ENCODE results near the gene GBE1. TPM values are rescaled to one million over a fixed set of nuclear protein-coding genes. Genes with fewer than 3 reads are reported as not detected.
"Not testable (repeated sequence)": the region's sequence is repeated elsewhere in the genome, so short reads cannot be mapped to it uniquely, and the experiment has no call there.

GBE1 gene
- total and polyA plus RNA-seq, 2 donors: 32.6 to 35.5 TPM

- no peaks in the 10 kb centered on the region for H3K36me3 ChIP-seq (ENCODE audit: insufficient read depth)
- no peak for DNase-seq (ENCODE audit: extremely low spot score)
- H3K4me1 ChIP-seq (ENCODE audit: insufficient read depth): no peaks in the 10 kb centered on the region
- no peak overlapping the region for H3K4me3 ChIP-seq (ENCODE audit: low read depth, low read length)
- H3K27ac ChIP-seq (ENCODE audit: low read depth): no peak overlapping the region
- 90% methylated on average over 4 of the region's 4 CpGs for WGBS
Observed at GRCh38 chr3:81497572-81498251, 263.7 kb downstream of the GBE1 start.

GRCh38 chr3:81496407-81497104, 264.9 kb downstream of the GBE1 start:
- H3K36me3 ChIP-seq (ENCODE audit: insufficient read depth): no peaks in the 10 kb centered on the region
- 49% methylated on average over 6 of the region's 6 CpGs for WGBS
- H3K27ac ChIP-seq (ENCODE audit: low read depth): no peak overlapping the region
- DNase-seq (ENCODE audit: extremely low spot score): no peak
- no peaks in the 10 kb centered on the region for H3K4me1 ChIP-seq (ENCODE audit: insufficient read depth)
- no peak overlapping the region for H3K4me3 ChIP-seq (ENCODE audit: low read depth, low read length)

DNA sequence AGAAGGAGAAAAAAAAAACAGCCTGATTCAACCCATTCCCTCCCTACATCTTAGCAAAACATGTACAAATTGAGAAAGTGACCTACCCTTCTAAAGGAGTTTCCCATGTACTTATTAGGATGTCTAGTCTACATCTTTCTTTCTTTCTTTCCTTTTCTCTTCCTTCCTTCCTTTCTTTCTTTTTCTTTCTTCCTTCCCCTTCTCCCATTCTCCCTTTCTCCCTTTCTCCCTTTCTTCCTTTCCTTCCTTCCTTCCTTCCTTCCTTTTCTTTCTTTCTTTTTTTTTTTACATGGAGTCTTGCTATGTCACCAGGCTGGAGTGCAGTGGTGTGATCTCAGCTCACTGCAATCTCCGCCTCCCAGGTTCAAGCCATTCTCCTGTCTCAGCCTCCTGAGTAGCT, 269.0 kb downstream of the GBE1 start:
- not testable (repeated sequence) for H3K36me3 ChIP-seq (ENCODE audit: insufficient read depth); H3K4me3 ChIP-seq (ENCODE audit: low read depth, low read length); H3K27ac ChIP-seq (ENCODE audit: low read depth); H3K4me1 ChIP-seq (ENCODE audit: insufficient read depth); DNase-seq (ENCODE audit: extremely low spot score)
- 98% methylated on average over 1 of the region's 1 CpG for WGBS

- Histone ChIP-seq H3K27ac (ENCODE audit: low read depth) (no peak overlapping the region), H3K36me3 (ENCODE audit: insufficient read depth) (no peaks in the 10 kb centered on the region), H3K4me1 (ENCODE audit: insufficient read depth) (no peaks in the 10 kb centered on the region), H3K4me3 (ENCODE audit: low read depth, low read length) (no peak overlapping the region)
- DNase-seq (ENCODE audit: extremely low spot score): no peak
- WGBS: 28% methylated on average over 4 of the region's 4 CpGs
Observed at GRCh38 chr3:81492040-81492439, 269.4 kb downstream of the GBE1 start.

- WGBS: 29% methylated on average over 7 of the region's 7 CpGs
- Histone ChIP-seq H3K36me3 (ENCODE audit: insufficient read depth) (no peaks in the 10 kb centered on the region), H3K27ac (ENCODE audit: low read depth) (no peak overlapping the region), H3K4me3 (ENCODE audit: low read depth, low read length) (no peak overlapping the region), H3K4me1 (ENCODE audit: insufficient read depth) (no peaks in the 10 kb centered on the region)
- peak; percentile 23 for DNase-seq (ENCODE audit: extremely low spot score)
Observed at GRCh38 chr3:81490541-81491288, 270.7 kb downstream of the GBE1 start.

DNA sequence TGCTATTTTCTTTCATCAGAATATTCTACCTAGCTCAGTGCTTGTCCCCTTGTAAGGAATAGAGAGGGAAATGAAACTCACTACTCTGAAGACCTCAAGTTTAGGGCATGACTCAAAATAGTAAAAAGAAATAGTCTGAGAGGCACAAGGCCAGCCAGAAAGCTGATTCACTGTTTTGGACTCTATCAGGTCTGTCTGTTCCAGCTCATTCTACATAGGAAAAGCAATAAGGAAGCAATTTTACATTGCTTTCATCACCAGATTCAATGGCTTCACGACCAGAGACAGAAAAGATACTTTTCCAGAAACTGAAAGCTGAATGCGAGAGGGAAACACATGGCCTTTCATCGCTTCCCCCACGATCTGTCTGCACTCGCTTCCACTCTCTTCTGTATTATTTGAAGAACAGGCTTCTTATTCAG, 276.0 kb downstream of the GBE1 start:
- H3K4me1 ChIP-seq (ENCODE audit: insufficient read depth): no peaks in the 10 kb centered on the region
- no peak overlapping the region for H3K27ac ChIP-seq (ENCODE audit: low read depth)
- H3K36me3 ChIP-seq (ENCODE audit: insufficient read depth): no peaks in the 10 kb centered on the region
- no peak overlapping the region for H3K4me3 ChIP-seq (ENCODE audit: low read depth, low read length)
- DNase-seq (ENCODE audit: extremely low spot score): no peak
- 35% methylated on average over 5 of the region's 5 CpGs for WGBS

GRCh38 chr3:81484520-81484919, 276.9 kb downstream of the GBE1 start:
- no peak for DNase-seq (ENCODE audit: extremely low spot score)
- H3K36me3 ChIP-seq (ENCODE audit: insufficient read depth): no peaks in the 10 kb centered on the region
- H3K4me1 ChIP-seq (ENCODE audit: insufficient read depth): no peaks in the 10 kb centered on the region
- no peak overlapping the region for H3K4me3 ChIP-seq (ENCODE audit: low read depth, low read length)
- H3K27ac ChIP-seq (ENCODE audit: low read depth): no peak overlapping the region
- WGBS: 53% methylated on average over 5 of the region's 5 CpGs

GRCh38 chr3:81483046-81483445, 278.4 kb downstream of the GBE1 start:
- no peaks in the 10 kb centered on the region for H3K36me3 ChIP-seq (ENCODE audit: insufficient read depth)
- H3K4me3 ChIP-seq (ENCODE audit: low read depth, low read length): no peak overlapping the region
- no peaks in the 10 kb centered on the region for H3K4me1 ChIP-seq (ENCODE audit: insufficient read depth)
- no peak for DNase-seq (ENCODE audit: extremely low spot score)
- 83% methylated on average over 3 of the region's 3 CpGs for WGBS
- H3K27ac ChIP-seq (ENCODE audit: low read depth): no peak overlapping the region

DNA sequence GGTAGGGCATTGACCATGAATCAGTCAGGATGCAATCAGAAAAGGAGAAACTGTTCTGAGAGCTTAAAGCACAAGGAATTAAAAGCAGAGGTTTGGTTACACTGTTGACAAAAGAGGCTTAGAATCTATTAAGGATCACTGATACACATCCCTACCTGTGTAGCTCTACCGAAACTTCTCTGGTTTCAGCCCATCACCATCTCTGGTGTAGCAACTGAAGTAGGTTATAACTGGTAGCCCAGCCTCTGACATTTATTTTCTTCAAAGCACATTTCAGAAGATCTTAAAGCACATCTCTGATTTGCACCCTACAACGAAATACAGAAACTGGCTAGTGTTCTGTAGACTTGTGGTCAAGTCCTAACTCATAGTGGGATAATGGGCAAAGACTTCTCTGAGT, 283.7 kb downstream of the GBE1 start:
- Histone ChIP-seq H3K36me3 (ENCODE audit: insufficient read depth) (no peaks in the 10 kb centered on the region), H3K4me1 (ENCODE audit: insufficient read depth) (no peaks in the 10 kb centered on the region), H3K27ac (ENCODE audit: low read depth) (no peak overlapping the region), H3K4me3 (ENCODE audit: low read depth, low read length) (no peak overlapping the region)
- 94% methylated on average over 2 of the region's 2 CpGs for WGBS
- DNase-seq (ENCODE audit: extremely low spot score): no peak

- Histone ChIP-seq H3K27ac (ENCODE audit: low read depth) (no peak overlapping the region), H3K4me1 (ENCODE audit: insufficient read depth) (no peaks in the 10 kb centered on the region), H3K4me3 (ENCODE audit: low read depth, low read length) (no peak overlapping the region), H3K36me3 (ENCODE audit: insufficient read depth) (no peaks in the 10 kb centered on the region)
- WGBS: 36% methylated on average over 4 of the region's 4 CpGs
- no peak for DNase-seq (ENCODE audit: extremely low spot score)
Observed at GRCh38 chr3:81476692-81477091, 284.8 kb downstream of the GBE1 start.

- Histone ChIP-seq H3K4me3 (ENCODE audit: low read depth, low read length) (no peak overlapping the region), H3K4me1 (ENCODE audit: insufficient read depth) (no peaks in the 10 kb centered on the region), H3K36me3 (ENCODE audit: insufficient read depth) (no peaks in the 10 kb centered on the region), H3K27ac (ENCODE audit: low read depth) (no peak overlapping the region)
- 67% methylated on average over 6 of the region's 6 CpGs for WGBS
- DNase-seq (ENCODE audit: extremely low spot score): no peak
Observed at GRCh38 chr3:81472600-81473362, 288.7 kb downstream of the GBE1 start.

DNA sequence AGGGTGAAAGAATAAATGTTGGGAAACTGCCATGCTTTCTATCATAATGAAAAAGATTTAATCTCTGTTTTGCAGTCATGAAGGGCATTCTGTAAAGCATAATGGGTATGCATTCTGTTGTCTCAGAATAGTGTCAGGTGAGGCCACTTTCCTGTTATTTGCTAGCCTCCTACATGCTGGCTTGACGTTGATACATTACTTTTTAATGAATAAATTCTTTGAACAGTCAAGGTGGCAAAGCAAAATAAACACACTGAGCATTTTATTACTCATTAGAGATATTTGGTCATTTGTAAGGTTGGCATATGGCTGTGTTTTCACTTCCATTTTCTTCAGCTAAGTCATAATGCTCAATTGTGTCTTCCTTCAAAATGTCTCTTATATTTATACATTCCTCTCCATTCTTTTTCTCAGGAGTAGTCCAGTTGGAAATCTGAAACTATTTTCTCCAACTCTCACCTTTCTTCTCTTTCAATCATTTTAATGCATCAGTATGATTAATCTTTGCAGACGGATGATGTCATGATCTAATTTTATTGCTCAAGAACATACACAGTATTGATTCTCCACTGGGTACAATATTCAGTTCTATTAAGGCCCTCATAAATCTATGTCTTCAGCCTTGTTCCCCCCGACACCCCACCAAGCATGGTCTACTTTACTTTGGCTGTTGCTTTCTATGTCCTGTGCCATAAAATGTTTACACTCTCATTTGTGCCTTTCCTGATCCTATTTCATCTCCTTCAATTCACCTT, 290.7 kb downstream of the GBE1 start:
- no peak overlapping the region for H3K27ac ChIP-seq (ENCODE audit: low read depth)
- H3K4me1 ChIP-seq (ENCODE audit: insufficient read depth): no peaks in the 10 kb centered on the region
- no peak overlapping the region for H3K4me3 ChIP-seq (ENCODE audit: low read depth, low read length)
- WGBS: 93% methylated on average over 3 of the region's 3 CpGs
- H3K36me3 ChIP-seq (ENCODE audit: insufficient read depth): no peaks in the 10 kb centered on the region
- DNase-seq (ENCODE audit: extremely low spot score): no peak

DNA sequence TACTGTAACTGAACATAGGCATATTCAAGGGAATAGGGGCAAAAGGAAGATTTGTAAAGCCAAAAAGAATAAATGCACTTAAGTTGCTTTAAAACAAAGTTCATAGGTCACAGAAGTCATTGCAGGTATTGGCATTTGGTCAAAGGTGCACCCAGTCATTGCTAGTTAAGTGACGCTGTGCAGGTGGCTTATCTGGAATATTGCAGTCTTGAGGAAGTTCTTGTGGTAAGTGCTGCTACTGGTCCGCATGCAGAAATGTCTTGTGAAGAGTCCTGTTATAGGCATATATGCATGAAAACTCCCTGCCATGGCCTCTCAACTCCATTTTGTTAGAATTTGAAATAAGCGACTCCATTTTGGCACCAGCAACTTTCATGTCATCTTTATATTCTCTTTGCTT, 293.1 kb downstream of the GBE1 start:
- Histone ChIP-seq H3K27ac (ENCODE audit: low read depth) (no peak overlapping the region), H3K4me1 (ENCODE audit: insufficient read depth) (no peaks in the 10 kb centered on the region), H3K4me3 (ENCODE audit: low read depth, low read length) (no peak overlapping the region), H3K36me3 (ENCODE audit: insufficient read depth) (no peaks in the 10 kb centered on the region)
- 93% methylated on average over 3 of the region's 3 CpGs for WGBS
- no peak for DNase-seq (ENCODE audit: extremely low spot score)

Data from urinary bladder (tissue), 4 donors.